Measurements from ENCODE around the gene TMEM132D. TPM values are rescaled to one million over a fixed set of nuclear protein-coding genes. Genes with fewer than 3 reads are reported as not detected.

TMEM132D gene
- total RNA-seq, 2 donors from 2014 or later = not detected

- H3K9me3 ChIP-seq = no peaks in the 10 kb centered on the region
- no peak overlapping the region for H3K27ac ChIP-seq
- H3K4me1 ChIP-seq (ENCODE audit: control insufficient read depth in 1 of 2, low read depth in 2 of 2) = no peaks in the 10 kb centered on the region
- H3K36me3 ChIP-seq = no peaks in the 10 kb centered on the region
- DNase-seq (ENCODE audit: low spot score) (no peak), ATAC-seq (ENCODE audit: insufficient number of reproducible peaks, low FRiP score, low read depth) (no peak)
- TF ChIP-seq CTCF (IDR thresholded peaks at IDR 0.05) = no peak
- H3K4me3 ChIP-seq = no peak overlapping the region
- H3K27me3 ChIP-seq (replicated peaks; ENCODE audit: insufficient read depth) = no peaks in the 10 kb centered on the region
These were observed 802.4 kb downstream of the TMEM132D start for GRCh38 chr12:129101404-129101803.

DNA sequence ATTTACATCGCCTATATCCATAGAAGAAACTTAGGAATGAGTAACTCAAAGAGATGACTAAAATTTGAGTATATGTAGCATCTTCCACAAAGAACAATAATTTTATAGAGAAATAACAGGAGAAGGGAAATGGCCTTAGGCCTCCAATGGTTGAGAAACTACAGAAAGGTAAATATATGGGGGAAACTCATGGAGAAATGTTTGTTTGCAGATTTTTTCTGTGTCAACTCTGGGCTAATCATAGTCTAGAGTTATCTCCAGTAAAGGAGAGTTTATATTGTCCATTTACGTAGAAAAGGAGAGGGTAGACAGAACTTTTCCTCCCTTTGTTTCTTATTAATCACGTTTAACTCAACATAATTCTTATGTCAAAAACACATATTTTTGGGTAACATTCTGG is 806.4 kb downstream of the TMEM132D start:
- H3K27me3 ChIP-seq (replicated peaks; ENCODE audit: insufficient read depth) = no peaks in the 10 kb centered on the region
- no peak for TF ChIP-seq CTCF (IDR thresholded peaks at IDR 0.05)
- no peaks in the 10 kb centered on the region for H3K9me3 ChIP-seq
- H3K36me3 ChIP-seq = no peaks in the 10 kb centered on the region
- H3K27ac ChIP-seq = no peak overlapping the region
- no peaks in the 10 kb centered on the region for H3K4me1 ChIP-seq (ENCODE audit: control insufficient read depth in 1 of 2, low read depth in 2 of 2)
- no peak for DNase-seq (ENCODE audit: low spot score)
- no peak for ATAC-seq (ENCODE audit: insufficient number of reproducible peaks, low FRiP score, low read depth)
- no peak overlapping the region for H3K4me3 ChIP-seq

GRCh38 chr12:129096968-129097367 is 806.9 kb downstream of the TMEM132D start:
- H3K27me3 ChIP-seq (replicated peaks; ENCODE audit: insufficient read depth) = no peaks in the 10 kb centered on the region
- DNase-seq (ENCODE audit: low spot score) (no peak), ATAC-seq (ENCODE audit: insufficient number of reproducible peaks, low FRiP score, low read depth) (no peak)
- no peak overlapping the region for H3K27ac ChIP-seq
- H3K9me3 ChIP-seq = no peaks in the 10 kb centered on the region
- H3K4me1 ChIP-seq (ENCODE audit: control insufficient read depth in 1 of 2, low read depth in 2 of 2) = no peaks in the 10 kb centered on the region
- no peak for TF ChIP-seq CTCF (IDR thresholded peaks at IDR 0.05)
- no peak overlapping the region for H3K4me3 ChIP-seq
- no peaks in the 10 kb centered on the region for H3K36me3 ChIP-seq

GRCh38 chr12:129096184-129096583 is 807.6 kb downstream of the TMEM132D start:
- TF ChIP-seq CTCF (IDR thresholded peaks at IDR 0.05) = no peak
- Histone ChIP-seq H3K4me3 (no peak overlapping the region), H3K9me3 (no peaks in the 10 kb centered on the region), H3K27me3 (replicated peaks; ENCODE audit: insufficient read depth) (no peaks in the 10 kb centered on the region), H3K4me1 (ENCODE audit: control insufficient read depth in 1 of 2, low read depth in 2 of 2) (no peaks in the 10 kb centered on the region), H3K36me3 (no peaks in the 10 kb centered on the region), H3K27ac (no peak overlapping the region)
- no peak for DNase-seq (ENCODE audit: low spot score)
- no peak for ATAC-seq (ENCODE audit: insufficient number of reproducible peaks, low FRiP score, low read depth)

DNA sequence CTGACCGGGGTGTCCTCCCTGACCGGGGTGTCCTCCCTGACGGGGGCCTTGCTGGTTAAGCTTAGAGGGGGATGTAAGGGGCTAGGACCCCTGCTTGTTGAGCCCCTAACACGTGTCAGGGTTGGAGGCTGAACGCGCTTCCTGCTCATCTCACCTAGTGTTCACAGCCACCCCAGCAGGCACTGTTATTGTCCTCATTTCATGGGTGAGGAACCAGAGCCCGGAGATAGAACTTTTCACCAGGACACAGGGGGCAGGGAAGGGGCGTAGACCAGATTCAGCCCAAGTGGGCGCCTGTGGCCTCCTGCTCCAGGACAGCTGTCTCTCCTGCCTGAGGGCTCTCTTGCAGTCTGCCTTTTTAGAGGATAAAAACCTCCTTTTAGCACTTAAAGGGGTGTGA is 814.2 kb downstream of the TMEM132D start:
- ATAC-seq (ENCODE audit: insufficient number of reproducible peaks, low FRiP score, low read depth) (no peak), DNase-seq (ENCODE audit: low spot score) (no peak)
- Histone ChIP-seq H3K36me3 (no peaks in the 10 kb centered on the region), H3K4me1 (ENCODE audit: control insufficient read depth in 1 of 2, low read depth in 2 of 2) (no peaks in the 10 kb centered on the region), H3K27me3 (replicated peaks; ENCODE audit: insufficient read depth) (no peaks in the 10 kb centered on the region), H3K9me3 (no peaks in the 10 kb centered on the region), H3K27ac (no peak overlapping the region), H3K4me3 (no peak overlapping the region)
- TF ChIP-seq CTCF (IDR thresholded peaks at IDR 0.05) = no peak

Data from thoracic aorta (tissue), 2 donors.